HG03066 (cell line): Measurements from ENCODE around the gene FAHD1.

Experiments used
- ATAC-seq: cut with Tn5 transposase; IDR thresholded peaks from one replicate; pipeline ENCODE4 v1.9.1; 2021; ENCODE audit warnings: low read depth; ENCODE audit not compliant: unreplicated experiment

FAHD1 gene

DNA sequence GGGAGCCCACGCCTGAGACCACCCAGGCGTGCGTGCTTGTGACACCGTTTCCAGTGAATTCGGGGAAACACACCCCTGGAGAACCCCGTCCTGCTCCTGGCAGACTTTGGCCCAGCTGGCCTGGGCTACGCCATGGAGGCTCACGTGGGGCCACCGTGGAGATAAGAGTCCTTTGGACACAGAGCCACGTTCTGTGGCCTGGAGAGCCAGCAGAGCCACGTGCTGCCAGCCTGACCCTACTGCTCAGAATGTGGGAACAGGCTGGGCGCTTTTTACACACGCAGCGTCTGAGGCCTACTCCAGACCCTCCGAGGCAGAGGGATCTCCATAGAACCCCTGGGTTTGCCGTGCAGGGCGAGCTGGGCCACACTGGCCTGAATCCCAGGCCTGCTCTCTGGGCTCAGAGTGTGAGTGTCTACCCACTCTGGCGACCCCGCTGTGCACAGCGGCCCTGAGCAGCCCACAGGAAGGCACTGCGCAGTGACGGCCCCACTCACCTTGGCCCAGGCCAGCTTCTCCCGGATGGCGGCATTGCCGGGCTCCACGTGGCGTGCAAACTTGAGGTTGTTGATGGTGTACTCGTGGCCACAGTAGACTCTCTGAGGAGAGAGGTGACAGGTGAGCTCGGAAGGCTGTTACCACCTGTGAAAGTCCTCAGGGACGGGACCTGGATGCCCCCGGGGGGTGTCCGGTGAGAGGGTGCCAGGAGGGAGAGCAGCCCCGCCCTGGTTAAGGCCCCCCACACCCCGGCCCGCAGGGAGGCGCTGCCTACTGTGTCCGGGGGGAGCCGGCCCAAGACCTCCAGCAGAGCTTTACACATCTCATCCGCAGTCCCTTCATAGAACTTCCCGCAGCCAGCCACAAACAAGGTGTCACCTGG is 10.4 kb upstream of the FAHD1 start:
- no peak for ATAC-seq

DNA sequence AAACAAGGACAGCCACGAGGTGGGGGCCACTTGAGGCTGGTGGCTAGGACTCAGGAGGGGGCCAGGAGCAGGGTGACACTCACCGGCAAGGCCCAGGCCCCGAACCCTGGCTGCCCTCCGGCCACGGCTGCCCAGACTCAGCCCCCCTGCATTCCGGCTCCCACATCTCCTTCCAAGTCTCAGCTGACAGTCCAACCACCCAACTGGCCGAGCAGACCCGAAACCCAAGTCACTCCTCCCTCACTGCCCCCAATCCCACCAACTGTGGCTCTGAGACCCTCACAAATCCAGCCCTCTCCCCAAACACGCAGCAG is 9.8 kb upstream of the FAHD1 start:
- ATAC-seq = no peak

DNA sequence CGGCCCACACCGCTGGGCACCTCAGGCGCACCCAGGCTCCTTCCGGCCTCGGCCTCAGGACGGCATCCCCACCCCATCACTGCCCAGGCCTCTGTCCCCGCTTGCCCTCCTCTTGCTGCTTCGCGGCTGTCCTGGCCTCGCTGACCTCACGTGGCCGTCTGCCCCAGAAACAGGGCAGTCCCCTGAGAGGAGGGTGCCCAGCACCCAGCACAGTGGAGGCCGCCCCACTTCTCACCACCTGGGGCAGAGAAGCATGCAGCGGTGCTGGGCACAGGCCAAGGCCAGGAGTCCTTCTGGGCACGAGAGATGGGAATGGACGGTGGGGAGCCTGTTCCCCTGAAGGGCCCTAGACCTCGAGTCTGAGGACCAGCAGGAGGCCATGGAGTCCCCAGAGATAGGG is 9.3 kb upstream of the FAHD1 start:
- ATAC-seq = no peak

DNA sequence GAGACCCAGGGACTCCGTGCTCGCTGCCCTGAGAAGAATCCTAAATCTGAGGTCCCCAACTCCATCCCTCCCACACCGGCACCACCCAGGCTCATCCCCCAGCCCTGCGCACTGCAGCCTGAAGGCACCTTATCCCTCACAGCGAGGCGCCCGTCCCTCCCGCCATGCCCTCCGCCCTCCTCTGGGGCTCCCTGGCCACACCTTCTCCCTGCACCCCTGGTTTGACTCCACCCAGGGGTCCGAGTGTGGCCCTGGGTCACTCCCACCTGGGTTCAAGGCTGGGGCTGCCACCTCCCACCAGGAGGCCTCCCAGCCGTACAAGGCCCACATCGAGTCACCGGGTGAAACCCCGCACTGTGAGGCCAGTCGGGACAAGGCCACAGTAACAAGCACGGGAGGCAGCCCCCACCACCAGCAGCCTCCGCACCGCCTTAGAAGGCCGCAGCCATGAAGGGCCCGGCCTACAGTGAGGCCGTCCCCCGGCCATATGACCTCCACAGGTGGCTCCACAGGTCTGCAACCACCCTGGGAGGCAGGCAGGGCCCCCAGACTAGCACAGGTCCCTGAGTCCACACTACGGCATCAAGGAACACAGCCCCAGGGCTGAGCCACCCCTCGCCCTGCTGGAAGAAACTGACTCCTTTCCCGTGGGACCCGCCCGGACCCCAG is 8.7 kb upstream of the FAHD1 start:
- ATAC-seq = no peak

DNA sequence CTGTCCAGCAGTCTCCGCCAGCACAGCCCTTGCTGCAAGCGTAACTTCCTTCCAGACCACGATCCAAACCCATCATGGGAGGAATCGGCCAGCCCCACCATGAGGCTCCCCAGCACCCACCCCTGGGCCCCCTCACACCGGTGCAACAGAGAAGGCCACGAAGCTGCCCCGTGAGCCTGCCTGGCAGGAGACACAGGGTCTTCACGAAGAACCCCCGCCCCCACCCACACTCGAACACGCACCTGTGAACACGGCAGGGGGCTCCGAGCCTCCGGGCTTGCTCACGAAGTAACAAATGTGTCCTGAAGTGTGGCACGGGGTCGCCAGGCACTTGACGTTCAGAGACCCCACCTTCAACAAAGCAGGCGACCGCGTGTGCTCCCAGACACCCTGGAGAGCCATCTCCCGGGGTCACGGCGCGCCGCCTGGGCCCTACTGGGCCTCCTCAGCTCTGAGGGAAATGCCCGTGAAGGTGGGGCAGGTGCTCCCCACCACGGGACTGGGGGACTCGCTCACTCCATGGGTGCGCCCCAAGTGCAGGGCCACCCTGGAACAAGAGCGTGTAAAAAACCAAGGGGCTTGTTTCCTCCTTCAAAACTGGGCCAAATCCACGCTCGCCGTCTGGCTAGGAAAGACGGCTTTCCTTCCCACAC is 8.0 kb upstream of the FAHD1 start:
- no peak for ATAC-seq

DNA sequence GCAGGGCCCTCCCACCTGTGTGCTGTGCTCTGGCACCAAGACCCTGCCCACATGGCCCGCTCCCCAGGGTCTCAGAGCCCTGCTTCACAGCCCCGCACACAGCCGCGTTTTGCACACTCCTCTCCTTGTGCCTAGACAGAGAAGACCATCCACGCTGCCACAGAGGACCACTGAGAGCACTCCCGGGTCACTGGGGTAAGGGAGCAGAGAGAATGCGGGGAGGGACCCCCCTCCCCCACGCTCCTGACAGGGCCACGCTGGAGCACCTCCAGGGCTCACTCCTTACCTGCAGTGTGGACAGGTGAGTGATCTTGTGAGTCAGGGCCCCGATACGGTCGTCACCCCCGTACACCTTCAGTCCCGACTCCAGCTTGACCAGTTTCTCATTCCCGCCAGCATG is 7.4 kb upstream of the FAHD1 start:
- no peak for ATAC-seq

DNA sequence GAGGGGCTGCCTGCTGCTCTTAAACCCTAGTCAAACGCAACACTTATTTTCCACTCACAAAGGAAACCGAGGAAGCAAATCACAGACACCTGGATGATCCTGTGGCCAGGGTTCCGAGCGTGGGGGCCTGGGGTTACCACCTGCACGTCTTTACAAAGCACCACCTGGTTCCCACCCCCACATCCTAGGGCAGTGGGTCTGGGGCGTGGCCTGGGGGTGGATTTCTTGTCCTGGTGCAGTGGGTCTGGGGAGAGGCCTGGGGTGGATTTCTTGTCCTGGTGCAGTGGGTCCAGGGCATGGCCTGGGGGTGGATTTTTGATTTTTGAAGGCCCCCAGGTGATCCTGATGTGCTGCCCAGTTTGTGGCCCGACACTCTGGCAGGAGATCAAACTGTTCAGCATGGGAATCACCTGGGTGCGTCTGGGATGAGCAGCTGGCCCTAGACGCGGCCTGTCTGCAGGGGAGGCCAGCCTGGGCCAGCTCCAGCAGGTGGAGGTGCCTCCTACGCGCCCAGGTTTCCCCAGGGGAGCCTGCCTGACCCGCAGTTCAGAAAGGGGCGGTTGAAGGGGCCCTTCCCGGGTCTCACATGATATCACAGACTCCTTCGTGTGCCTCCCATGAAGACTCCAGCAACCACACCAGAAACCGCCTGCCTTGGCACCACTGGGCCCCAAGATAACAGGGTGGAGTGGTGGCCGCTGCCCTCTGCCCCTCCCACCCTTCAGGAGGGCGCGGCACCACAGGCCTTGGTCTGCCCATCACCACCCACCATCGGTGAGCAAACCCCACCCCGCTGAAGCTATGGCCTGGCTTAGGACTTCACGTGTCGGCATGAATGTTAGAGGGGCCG is 6.7 kb upstream of the FAHD1 start:
- ATAC-seq = no peak

DNA sequence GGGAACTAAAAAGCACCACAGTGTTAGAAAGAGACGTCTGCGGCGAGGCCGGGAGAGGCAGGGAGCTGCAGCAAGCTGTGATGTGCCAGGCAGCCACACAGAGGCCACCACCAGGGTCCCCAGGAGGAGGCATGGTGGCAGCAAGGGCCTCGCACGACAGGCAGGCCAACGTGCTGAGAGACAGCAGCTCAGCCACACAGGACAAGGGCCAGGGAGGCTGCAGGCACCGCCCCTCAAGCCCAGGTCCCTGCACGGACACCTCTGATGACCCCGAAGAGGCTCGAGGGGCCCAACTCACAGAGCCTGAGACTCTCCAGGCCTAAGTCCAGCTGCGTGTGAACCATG is 6.1 kb upstream of the FAHD1 start:
- ATAC-seq = no peak

DNA sequence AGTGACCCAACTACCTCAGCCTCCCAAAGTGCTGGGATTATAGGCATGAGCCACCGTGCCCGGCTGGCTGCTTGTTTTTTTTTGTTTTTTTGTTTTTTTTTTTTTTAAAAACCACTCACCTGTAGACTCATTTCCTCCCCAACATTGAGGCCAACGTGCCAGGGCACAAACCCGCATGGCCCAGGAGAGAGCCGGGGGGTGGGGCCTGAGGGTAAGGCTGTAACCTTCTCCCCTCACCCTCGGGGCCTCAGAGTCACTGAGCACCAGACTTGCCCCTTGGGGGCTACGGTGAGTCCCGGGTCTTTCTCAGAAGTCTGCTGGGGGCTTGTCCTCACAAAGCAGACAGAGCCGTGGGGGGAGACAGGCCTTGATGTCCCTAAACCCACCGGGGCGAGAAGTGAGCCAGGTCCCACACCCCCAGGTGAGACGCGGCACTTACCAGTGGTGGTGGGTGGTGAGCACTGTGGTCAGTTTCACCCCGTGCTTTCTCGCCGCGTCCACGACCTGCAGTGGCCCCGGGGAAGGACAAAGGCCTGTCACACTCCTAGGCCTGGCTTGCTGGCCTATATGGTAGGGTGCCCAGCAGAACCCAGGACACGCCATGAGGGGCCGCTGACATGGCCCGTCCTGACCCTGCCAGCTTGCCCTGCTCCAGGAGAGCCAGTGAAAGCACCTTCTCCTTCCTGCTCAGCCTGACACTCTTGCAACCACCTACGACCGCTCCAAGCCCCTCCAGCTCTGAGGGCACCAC is 5.0 kb upstream of the FAHD1 start:
- ATAC-seq = no peak

DNA sequence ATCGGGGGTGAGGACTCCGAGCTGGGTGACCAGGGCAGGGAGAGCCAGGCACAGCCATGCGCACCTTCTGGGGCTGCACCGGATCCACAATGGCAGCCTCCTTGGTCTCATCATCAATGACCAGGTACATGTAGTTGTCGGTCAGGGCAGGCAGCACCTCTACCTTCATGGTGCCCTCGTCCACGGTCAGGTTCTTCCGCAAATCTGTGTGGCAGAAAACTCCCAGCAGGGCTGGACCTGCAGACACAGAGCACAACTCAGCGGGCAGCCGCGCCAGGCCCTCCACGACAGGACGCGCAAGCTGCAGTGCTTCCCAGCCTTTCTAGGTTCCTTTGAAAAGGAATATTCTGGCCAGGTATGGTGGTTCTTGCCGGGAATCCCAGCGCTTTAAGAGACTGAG is 4.2 kb upstream of the FAHD1 start:
- no peak for ATAC-seq

DNA sequence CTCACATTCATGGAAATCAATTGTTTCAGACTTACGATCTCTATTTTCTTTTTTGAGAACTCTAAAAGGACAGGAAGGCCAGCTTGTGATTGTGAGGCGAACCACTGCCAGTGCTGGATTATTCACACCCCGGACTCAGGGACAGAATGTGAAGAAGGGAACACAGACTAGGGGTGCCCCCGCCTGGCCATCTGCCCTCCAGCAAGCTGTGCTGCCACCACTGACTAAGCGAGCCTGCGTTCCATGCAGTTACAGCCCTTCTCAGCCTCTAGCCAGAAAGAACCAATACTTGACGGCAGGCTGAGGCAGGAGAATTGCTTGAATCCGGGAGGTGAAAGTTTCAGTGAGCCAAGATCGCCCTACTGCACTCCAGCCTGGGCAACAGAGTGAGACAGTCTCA is 3.2 kb upstream of the FAHD1 start:
- ATAC-seq = no peak

DNA sequence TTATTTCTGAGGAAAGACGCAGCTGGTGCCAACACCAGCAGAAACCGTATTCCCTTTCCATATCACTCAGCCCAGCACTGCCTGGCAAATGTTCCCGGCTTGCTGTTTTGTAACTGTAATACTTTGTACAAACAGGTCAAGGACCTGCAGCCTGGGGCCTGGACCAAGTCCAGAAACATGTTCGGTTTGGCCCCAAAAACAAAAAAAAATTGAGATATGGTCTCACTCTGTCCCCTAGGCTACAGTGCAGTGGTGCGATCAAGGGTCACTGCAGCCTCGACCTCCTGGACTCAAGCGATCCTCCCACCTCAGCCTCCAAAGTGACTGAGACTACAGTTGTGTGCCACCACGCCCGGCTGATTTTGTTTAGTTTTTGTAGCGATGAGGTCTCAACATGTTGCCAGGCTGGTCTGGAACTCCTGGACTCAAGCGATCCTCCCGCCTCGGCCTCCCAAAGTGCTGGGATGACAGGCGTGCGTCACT is 1.6 kb upstream of the FAHD1 start:
- no peak for ATAC-seq

DNA sequence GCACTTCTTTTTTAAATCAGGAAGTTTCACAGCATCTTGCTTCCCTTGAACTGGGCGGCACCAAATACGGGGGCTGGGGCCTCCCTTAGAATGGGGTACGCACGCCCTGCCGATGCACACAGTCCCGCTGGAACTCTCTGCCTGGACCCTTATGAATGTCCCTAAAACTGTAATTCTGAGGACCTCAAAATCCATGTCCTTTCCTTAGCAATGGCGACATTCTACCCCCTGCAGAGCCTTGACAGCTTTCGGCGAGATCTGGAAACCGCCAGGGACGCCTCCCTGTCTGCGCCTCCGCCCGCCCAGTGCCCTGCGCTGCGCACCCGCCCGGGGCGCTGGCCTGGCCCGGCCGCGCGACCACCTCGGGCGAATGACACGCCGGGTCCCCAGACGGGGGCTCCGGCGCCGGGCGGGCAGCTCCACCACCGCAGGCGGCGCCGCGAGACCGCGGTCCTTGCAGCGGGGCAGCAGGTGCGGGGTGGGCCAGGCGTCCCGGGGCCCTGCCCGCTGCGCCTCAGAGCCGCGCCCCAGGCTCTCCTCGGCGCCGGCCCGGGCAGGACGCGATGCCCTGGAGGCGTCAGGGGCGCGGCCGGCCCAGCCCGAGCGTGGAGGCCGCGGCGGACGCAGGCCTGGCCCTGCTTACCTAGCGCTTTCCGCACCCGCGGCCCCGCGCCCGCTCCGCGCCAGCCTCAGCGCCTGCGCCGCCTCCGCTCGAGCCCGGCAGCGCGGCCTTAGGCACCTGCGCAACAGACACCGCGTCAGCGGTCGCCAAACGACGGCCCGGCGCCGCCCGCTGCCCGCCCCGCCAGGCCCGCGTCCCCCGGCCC is 929 bp upstream of the FAHD1 start:
- peak; percentile 54 for ATAC-seq

DNA sequence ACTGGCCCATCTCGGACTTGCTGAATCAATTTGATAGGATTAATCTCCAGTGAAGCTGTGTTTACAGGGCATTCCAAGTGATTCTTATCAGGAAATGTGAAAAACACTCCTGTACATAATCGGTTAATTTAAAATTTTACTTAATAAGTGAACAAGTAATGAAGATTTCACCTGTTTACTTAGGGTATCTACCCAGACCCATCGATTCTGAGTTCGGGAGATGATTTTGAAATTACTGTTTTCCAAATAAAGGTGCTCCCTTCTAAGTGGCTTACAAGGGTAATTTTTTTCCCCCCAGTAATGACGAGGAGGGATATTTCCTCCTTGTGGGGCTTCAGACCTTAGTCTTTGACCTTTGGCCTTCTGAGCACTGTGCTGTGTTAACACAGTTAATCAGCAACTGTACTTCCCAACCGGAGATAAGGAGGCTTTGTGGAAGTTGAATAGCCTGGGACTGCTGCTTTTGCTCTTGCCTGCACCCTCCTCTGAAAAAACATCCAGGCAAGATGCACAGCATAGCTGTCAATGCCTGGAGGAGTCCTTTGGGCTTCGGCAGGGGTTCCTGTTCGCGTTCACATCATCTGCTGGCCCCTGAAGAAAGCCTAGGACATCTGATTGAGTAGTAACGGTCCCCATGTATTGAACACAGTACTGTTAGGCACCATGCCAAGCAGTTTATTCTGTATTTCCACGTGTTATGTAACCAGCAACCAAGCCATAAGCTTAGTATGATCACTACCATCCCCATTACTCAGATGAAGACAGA is 1.8 kb downstream of the FAHD1 start:
- ATAC-seq = no peak

DNA sequence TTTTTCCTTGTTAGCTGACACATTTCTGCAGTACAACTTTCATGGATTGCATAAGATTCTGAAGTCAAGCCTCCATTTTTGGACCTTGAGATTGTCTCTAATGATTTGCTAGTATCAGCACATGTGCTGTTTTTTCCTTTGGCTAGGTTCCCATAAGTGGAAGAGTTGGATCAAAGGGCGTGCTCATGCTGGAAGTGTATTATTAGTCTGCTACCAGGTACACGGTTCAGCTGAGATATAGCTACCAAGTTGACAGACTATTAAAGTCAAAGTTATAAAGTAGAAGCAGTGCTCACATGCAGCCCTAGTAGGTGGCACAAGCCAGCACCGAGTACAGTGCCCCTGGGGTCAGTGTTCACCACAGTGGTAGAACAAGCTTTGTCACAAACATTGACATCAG is 3.2 kb downstream of the FAHD1 start:
- no peak for ATAC-seq

DNA sequence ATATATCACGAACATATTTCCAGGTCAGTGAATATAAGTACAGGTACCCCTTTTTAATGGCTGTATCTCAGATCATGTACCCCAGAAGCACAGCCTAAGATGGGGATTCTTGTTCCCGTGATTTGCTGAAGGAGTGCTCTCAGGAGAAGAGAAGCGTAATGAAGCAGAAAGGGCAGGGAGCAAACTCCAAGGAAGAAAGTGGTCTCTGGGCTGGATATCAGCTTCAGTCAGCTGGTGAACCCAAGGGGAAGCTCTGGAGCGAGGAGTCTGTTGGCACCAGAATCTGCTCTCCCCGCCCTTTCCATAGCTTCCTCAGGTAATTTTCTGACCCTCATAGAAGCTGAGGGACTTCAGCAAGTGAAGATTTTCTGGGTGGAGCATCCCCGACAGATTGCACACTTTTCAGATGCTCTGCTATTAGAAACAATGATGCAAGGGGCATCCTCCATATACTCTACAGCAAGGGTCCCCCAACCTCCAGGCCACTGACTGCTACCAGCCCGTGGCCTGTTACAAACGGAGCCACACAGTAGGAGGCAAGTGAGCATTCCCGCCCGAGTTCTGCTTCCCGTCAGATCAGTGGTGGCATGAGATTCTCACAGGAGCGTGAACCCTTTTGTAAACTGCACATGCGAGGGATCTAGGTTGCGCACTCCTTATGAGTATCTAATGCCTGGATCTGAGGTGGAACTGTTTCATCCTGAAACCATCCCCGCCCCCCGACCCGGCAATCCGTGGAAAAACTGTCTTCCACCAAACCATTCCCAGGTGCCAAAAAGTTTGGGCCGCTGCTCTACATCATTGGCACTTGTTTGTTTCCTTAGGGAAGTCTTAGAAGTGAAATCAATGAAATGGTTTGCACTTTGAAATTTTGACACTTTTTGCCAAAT is 4.4 kb downstream of the FAHD1 start:
- ATAC-seq = no peak

DNA sequence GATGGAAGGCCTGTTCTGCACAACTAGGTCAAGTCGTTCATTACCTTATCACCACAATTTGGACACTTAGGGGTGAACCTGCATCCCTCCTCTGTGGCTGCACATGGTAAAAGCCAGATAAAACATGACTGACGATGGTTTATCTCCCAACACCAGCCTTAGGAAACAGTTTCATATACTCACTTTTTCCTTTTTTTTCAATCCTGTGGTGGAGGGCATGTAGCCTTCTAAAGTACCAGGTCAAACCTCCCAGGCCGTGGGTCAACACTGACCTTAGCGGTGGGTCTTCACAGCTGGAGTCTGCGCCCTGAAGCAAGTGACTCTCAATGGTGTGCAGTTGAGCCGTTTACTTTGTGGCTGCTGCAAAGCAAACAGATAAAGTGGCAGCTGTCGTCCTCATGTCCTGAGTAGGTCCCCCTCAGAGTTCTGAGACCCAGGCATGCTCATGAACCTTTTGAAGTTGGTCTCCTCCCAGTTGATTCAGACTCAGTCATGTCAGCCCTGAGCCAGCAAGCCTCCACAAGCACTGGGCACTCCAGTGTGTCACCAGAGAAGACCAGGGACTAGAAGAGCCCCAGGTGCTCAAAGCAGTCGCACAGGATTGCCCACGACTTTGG is 5.9 kb downstream of the FAHD1 start:
- ATAC-seq = no peak
